BJ (cell line): ENCODE data around the gene ERC1. TPM values are rescaled to one million over a fixed set of nuclear protein-coding genes. Genes with fewer than 3 reads are reported as not detected.
"Not testable (repeated sequence)": the region's sequence is repeated elsewhere in the genome, so short reads cannot be mapped to it uniquely, and the experiment has no call there.

Experiments
- CTCF ChIA-PET: fragments of 350-600 bp; formaldehyde crosslinking; extraction: SDS; loops from one replicate; lab custom pipeline; 2021; ENCODE audit warnings: antibody characterized with exemption, inconsistent platforms; lab: Yijun Ruan, JAX
- POLR2A ChIA-PET: fragments of 300-600 bp; sonication (Branson Sonifier 250); formaldehyde crosslinking; extraction: SDS; loops from one replicate; lab custom pipeline; 2021; ENCODE audit warnings: antibody characterized with exemption; lab: Charles Lee
- DNase-seq: peaks from one replicate; pipeline ENCODE4 v3.0.0-alpha.2; 2011; ENCODE audit warnings: low read depth
- H3K27me3 ChIP-seq: 2 replicates; pipeline ENCODE4 v1.6.0; 2011; ENCODE audit warnings: low read length; ENCODE audit not compliant: control insufficient read depth, insufficient read depth
- H3K36me3 ChIP-seq: 2 replicates; pipeline ENCODE4 v1.5.1; 2011; ENCODE audit warnings: low read length; ENCODE audit not compliant: control insufficient read depth, insufficient read depth
- H3K4me3 ChIP-seq: 2 replicates; pipeline ENCODE4 v1.5.1; 2011; ENCODE audit warnings: low read depth, mild to moderate bottlenecking, control low read depth, low read length
- polyA plus RNA-seq: library from polyadenylated mRNA; depleted of rRNA; stranded (reverse); fragments of >200 nt; gene quantifications from 2 replicates; pipeline ENCODE4 v1.2.3, GENCODE V29; 2011
- TF ChIP-seq, protein P1 (sequence below): IDR thresholded peaks from 2 replicates; pipeline ENCODE4 v1.5.1; 2011; ENCODE audit warnings: low read depth, mild to moderate bottlenecking, control low read depth, inconsistent platforms, low read length, moderate library complexity; ENCODE audit not compliant: insufficient read depth

ERC1 gene
- polyA plus RNA-seq, 1 experiment, result 14.5 TPM

DNA sequence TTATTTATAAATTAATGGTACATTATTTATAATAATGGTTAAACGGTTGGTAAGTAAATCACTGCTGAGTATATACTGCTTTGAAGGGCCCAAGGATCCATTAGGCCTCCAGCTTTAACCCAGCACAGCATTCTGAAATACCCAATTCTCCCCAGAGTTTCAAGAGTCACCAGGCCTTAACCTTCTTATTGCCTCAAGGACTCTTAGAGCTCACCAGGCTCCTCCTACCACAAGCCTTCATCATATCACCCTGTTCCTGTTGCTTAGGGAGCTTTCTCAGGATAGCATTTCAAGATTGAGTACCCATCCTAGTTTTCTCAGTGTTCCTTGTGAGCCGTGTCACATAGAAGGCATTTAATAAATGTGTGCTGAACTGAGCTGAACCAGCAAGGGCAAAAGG is 360.9 kb downstream of the ERC1 start:
- no peaks in the 10 kb centered on the region for H3K27me3 ChIP-seq
- POLR2A ChIA-PET, result no interaction called here
- H3K4me3 ChIP-seq, result no peak overlapping the region
- TF ChIP-seq, protein P1, sequence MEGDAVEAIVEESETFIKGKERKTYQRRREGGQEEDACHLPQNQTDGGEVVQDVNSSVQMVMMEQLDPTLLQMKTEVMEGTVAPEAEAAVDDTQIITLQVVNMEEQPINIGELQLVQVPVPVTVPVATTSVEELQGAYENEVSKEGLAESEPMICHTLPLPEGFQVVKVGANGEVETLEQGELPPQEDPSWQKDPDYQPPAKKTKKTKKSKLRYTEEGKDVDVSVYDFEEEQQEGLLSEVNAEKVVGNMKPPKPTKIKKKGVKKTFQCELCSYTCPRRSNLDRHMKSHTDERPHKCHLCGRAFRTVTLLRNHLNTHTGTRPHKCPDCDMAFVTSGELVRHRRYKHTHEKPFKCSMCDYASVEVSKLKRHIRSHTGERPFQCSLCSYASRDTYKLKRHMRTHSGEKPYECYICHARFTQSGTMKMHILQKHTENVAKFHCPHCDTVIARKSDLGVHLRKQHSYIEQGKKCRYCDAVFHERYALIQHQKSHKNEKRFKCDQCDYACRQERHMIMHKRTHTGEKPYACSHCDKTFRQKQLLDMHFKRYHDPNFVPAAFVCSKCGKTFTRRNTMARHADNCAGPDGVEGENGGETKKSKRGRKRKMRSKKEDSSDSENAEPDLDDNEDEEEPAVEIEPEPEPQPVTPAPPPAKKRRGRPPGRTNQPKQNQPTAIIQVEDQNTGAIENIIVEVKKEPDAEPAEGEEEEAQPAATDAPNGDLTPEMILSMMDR, result no peak
- H3K36me3 ChIP-seq, result no peaks in the 10 kb centered on the region
- no peak for DNase-seq
- CTCF ChIA-PET, result interaction anchor here (0.8 kb wide), 1 partner anchor 601 kb away, joined by 3 read pairs; no protein-coding TSS in a partner anchor

GRCh38 chr12:1353451-1353850 is 362.4 kb downstream of the ERC1 start:
- CTCF ChIA-PET, result no interaction called here
- no peak for DNase-seq
- POLR2A ChIA-PET, result no interaction called here
- Histone ChIP-seq H3K4me3 (no peak overlapping the region), H3K36me3 (no peaks in the 10 kb centered on the region), H3K27me3 (no peaks in the 10 kb centered on the region)
- TF ChIP-seq, protein P1, result no peak

DNA sequence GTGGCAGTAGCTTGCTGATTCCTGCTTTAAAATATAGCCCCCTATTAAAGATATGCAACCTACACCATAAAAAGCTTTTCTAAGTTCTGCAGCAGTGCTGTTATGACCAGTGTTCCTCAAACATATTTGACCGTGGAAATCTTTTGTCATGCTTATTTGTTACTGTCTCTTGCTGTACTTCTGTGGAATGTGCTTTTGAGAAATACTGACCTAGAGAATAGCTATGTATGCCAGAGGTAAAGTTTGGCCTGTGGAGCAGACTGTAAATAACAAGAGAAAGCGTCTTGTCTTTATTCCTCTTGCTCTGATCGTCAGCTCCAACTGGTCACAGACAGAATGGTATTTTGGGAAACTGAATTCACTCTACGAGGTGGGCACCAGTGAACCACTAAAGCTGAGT is 364.4 kb downstream of the ERC1 start:
- TF ChIP-seq, protein P1, result no peak
- Histone ChIP-seq H3K27me3 (no peaks in the 10 kb centered on the region), H3K4me3 (no peak overlapping the region), H3K36me3 (no peaks in the 10 kb centered on the region)
- POLR2A ChIA-PET, result no interaction called here
- DNase-seq, result no peak
- CTCF ChIA-PET, result interaction anchor here (0.6 to 1.2 kb wide), 2 partner anchors 12 to 13 kb away, joined by 3 read pairs; no protein-coding TSS in a partner anchor

GRCh38 chr12:1355871-1356270 is 364.8 kb downstream of the ERC1 start:
- POLR2A ChIA-PET, H3K27me3 ChIP-seq, H3K36me3 ChIP-seq, H3K4me3 ChIP-seq, DNase-seq: not testable (repeated sequence)
- CTCF ChIA-PET, result interaction anchor here (1.2 kb wide), 1 partner anchor 12 kb away, joined by 3 read pairs; no protein-coding TSS in a partner anchor

DNA sequence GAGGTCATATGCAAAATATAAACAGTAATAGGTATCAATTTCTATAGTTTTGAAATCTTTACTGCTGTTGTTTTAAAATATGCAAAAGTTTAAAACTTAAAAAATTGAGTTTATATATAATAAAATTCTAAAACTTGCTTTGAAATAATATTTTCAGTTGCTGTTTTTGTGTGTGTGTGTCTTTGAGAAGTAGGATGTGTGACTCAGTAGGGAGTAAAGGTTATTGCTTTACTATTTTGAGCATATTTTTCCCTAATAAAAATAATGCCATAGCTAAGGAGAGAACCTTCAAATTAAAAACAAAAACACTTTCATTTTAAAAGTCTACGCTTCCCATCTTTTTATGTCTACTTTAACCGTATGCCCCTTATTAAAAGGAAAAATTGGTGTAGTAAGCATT is 365.3 kb downstream of the ERC1 start:
- TF ChIP-seq, protein P1, result no peak
- no peaks in the 10 kb centered on the region for H3K36me3 ChIP-seq
- no peak overlapping the region for H3K4me3 ChIP-seq
- ChIA-PET POLR2A (no interaction called here), CTCF (no interaction called here)
- DNase-seq, result no peak
- H3K27me3 ChIP-seq, result no peaks in the 10 kb centered on the region

DNA sequence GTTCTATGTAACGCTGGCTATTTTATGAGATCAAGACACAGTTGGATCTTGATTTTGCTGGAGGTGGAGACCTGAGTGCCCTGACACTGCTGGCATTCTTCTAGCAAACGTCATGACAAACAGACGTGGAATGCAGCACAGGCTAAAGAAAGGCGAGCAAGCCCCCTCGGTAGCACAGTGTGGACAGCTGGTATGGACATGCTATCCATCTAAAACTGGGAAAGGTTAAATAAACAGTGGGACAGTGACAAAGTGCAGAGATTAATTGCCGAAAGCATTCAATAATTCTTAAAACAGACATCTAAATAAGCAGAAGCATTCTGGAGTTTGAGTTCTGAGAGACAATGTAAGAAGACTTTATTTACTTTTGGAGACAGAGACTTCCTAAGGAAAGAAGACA is 366.1 kb downstream of the ERC1 start:
- CTCF ChIA-PET, result no interaction called here
- TF ChIP-seq, protein P1, result no peak
- Histone ChIP-seq H3K4me3 (no peak overlapping the region), H3K36me3 (no peaks in the 10 kb centered on the region), H3K27me3 (no peaks in the 10 kb centered on the region)
- DNase-seq, result no peak
- POLR2A ChIA-PET, result no interaction called here
